LNCaP clone FGC (cell line): Measurements from ENCODE around the gene SLCO1B1.
"Not testable (repeated sequence)": the region's sequence is repeated elsewhere in the genome, so short reads cannot be mapped to it uniquely, and the experiment has no call there.

Source experiments
- DNase-seq: peaks from one replicate; pipeline ENCODE4 v3.0.0-alpha.2; 2011; ENCODE audit warnings: low read depth
- H3K4me3 ChIP-seq: 2 replicates; pipeline ENCODE4 v1.5.1; 2011; ENCODE audit warnings: mild to moderate bottlenecking, low read depth, low read length, control low read depth
- TF ChIP-seq, protein P1 (sequence below): IDR thresholded peaks from 2 replicates; pipeline ENCODE4 v1.5.1; 2012; ENCODE audit warnings: mild to moderate bottlenecking; ENCODE audit not compliant: control insufficient read depth, insufficient read depth; ENCODE audit errors: extremely low read depth

The SLCO1B1 gene

DNA sequence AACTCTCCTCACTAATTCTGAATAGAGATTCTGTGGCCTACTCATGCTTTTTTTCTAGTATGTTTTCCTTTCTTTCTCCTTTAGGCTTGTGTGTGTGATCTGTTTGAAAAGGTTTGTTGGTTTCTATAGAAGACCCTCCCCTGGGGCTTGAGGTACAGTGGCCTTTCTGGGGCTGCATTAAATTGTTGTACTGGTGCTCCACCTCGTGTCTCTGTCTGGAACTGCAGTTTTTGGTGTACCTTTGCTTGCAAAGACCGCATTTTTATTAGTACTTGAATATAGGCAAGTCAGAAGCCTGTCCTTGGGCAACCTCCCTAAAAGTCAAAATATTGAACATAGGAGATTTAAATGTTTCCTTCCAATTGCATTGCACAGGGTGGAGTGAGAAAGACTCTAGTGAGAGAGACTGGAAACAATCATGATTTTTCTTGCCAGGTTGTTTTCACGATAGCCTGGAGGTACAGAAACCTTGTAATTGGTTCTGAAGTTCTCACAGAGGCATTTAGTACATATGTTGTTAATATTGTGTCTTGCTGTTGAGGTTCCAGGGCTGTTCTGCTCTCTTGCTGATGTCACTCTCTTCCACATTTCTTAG, 39.0 kb downstream of the SLCO1B1 start:
- H3K4me3 ChIP-seq = no peak overlapping the region
- peak; percentile 10 for DNase-seq
- TF ChIP-seq, protein P1, sequence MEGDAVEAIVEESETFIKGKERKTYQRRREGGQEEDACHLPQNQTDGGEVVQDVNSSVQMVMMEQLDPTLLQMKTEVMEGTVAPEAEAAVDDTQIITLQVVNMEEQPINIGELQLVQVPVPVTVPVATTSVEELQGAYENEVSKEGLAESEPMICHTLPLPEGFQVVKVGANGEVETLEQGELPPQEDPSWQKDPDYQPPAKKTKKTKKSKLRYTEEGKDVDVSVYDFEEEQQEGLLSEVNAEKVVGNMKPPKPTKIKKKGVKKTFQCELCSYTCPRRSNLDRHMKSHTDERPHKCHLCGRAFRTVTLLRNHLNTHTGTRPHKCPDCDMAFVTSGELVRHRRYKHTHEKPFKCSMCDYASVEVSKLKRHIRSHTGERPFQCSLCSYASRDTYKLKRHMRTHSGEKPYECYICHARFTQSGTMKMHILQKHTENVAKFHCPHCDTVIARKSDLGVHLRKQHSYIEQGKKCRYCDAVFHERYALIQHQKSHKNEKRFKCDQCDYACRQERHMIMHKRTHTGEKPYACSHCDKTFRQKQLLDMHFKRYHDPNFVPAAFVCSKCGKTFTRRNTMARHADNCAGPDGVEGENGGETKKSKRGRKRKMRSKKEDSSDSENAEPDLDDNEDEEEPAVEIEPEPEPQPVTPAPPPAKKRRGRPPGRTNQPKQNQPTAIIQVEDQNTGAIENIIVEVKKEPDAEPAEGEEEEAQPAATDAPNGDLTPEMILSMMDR = peak; percentile 90

DNA sequence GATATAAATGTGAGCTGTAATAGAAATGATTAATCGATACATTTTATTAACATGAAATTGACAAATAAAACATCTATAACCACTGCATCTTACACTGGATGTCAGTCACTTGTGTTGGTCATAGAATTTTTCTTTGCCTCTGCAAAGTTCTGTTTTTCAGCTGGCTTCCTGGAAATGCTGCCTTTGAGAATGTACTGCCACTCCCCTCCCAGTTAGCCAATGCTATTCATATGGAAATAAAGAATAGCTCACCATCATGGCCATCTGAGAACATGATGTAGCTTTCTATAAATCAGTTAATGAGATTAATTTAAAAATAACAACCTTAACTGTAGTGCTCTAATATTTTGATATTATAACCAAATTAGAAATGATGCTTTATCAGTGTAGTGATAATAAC, 41.1 kb downstream of the SLCO1B1 start:
- H3K4me3 ChIP-seq = no peak overlapping the region
- DNase-seq = no peak
- TF ChIP-seq, protein P1 = no peak

DNA sequence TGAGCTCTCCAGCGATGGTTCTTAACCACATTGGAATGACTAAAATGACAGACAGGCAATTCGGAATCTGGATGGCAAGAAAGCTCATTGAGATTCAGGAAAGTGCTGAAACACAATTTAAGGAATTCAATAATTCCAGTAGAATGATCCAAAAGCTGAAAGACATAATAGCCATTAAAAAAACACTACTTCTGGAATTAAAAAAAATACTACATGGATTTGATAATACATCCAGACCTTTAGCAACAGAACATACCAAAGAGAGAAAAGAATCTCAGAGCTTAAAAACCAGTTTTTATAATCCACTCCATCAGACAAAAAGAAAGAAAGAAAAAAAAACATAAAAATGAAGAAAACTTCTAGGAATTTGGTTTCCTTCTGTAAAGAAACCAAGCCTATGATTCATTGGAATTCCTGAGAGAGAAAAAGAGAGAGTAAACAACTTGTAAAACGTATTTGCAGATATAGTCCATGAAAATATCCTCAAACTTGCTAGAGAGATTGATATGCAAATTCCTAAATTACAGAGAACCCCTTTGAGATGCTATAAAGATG, 52.8 kb downstream of the SLCO1B1 start:
- TF ChIP-seq, protein P1 = no peak
- DNase-seq = no peak
- H3K4me3 ChIP-seq = no peak overlapping the region

DNA sequence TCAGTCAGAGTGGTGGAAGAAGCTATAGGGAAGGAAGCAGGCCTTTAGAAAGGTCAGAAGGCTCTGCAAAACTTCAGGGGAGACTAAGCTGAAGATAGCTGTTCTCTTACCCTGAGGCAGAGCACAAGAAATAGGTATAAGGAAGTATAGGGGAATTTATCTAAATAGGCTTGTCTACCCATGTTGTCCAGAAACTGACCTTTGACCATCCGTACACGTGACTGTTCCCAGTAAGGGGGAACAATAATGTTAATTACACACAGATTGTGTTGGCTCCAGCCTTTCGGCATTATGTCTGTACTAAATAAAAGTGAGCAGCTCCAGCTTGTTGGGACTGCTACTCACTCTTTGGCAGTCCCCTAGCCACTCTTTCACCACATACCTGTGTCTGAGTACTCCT, 59.0 kb downstream of the SLCO1B1 start:
- TF ChIP-seq, protein P1 = no peak
- DNase-seq = no peak
- no peak overlapping the region for H3K4me3 ChIP-seq

DNA sequence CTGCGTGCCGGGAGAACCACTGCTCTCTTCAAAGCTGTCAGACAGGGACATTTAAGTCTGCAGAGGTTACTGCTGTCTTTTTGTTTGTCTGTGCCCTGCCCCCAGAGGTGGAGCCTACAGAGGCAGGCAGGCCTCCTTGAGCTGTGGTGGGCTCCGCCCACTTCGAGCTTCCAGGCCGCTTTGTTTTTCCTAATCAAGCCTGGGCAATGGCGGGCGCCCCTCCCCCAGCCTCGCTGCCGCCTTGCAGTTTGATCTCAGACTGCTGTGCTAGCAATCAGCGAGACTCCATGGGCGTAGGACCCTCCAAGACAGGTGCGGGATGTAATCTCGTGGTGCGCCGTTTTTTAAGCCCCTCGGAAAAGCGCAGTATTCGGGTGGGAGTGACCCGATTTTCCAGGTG, 83.4 kb downstream of the SLCO1B1 start:
- H3K4me3 ChIP-seq, DNase-seq: not testable (repeated sequence)

DNA sequence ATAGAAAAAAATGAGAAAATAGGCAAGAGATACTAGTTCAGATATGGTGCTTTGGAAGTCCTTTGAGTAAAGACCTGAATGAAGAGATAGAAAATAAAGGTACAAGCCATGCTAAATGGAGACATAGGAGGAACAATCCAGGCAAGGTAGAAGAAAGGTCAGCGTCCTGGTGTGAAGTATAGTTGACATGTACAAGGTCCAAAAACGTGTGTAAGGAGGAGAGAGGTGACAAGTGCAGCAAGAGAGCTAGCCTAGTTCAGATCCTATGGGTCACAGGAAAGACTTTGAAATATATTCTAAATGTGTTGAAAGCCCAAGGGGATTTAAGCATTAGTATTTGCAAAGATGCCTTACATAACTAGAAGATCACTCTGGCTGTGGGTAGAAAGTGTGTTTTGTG, 88.2 kb downstream of the SLCO1B1 start:
- TF ChIP-seq, protein P1 = no peak
- H3K4me3 ChIP-seq = no peak overlapping the region
- no peak for DNase-seq

DNA sequence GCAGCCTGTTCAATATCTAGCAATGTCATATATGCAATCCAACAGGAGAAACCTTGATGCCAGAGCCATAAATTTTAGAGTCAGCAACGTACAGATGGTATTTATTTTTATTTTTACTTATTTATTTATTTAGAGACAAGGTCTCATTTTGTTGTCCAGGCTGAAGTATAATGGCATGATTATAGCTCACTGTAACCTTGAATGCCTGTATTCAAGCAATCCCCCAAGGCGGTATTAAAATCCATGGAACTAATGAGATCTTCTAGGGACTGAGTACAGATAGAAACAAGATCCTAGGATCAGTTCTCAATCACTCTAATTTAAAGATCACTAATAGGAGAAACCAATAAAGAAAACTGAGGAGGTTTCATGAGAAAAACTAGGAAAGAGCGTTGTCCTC, 89.3 kb downstream of the SLCO1B1 start:
- no peak for DNase-seq
- TF ChIP-seq, protein P1 = no peak
- H3K4me3 ChIP-seq = no peak overlapping the region
